ENCODE measurements around the gene MUL1.
A peak's percentile ranks its signal among the peaks of the same experiment; 100 is the strongest.
"Not testable (repeated sequence)": the region's sequence is repeated elsewhere in the genome, so short reads cannot be mapped to it uniquely, and the experiment has no call there.

The MUL1 gene, protein sequence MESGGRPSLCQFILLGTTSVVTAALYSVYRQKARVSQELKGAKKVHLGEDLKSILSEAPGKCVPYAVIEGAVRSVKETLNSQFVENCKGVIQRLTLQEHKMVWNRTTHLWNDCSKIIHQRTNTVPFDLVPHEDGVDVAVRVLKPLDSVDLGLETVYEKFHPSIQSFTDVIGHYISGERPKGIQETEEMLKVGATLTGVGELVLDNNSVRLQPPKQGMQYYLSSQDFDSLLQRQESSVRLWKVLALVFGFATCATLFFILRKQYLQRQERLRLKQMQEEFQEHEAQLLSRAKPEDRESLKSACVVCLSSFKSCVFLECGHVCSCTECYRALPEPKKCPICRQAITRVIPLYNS

DNA sequence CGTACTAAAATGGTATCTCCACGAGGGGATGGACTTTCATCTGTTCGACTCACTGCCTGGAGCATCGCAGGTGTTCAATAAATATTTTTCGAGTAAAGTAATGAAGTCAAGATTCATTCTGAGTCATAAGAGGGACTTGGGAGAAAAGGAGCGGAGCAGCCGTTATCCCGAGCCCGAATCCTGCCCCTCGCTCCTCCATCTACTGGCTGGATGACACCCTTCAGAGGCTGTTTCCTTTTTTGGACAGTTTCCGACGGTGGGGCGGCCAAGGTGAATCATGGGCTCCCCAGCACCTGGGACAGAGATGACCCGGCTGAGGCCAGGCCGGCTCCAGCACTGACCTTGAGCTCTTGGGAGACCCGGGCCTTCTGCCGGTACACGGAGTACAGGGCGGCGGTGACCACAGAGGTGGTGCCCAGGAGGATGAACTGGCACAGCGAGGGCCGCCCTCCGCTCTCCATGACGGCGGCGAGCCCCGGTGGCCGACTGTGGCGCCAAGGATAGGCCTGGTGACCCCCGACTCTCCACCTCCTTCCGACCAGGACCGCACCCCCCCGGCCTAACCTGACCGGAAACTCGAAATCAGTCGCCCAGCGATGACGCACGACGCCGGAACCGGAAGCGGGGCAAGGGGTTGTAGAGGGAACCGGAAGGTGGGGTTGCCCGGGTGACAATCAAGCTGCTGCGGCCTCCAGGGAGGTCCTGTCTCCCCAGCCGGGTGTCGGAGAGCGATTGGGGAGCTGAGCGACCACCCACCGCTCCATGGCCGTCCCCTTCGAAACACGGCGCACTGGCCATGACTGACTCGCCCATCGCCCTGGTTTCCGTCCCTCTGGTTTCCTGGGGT lies at the start of gene MUL1:
Gene MUL1, minus strand, starts transcription at position 588 of the 847 bp plus-strand sequence. Its CDS starts 127 bp downstream, at position 461.
- DNase-seq (ENCODE audit: low read depth) = peak; percentile 73

- DNase-seq (ENCODE audit: low read depth) = no peak
These were observed 47.8 kb upstream of the MUL1 start for GRCh38 chr1:20555758-20556120.

GRCh38 chr1:20555025-20555757 lies 47.2 kb upstream of the MUL1 start:
- no peak for DNase-seq (ENCODE audit: low read depth)

- DNase-seq (ENCODE audit: low read depth) = no peak
These were observed 44.9 kb upstream of the MUL1 start for GRCh38 chr1:20552728-20553445.

DNA sequence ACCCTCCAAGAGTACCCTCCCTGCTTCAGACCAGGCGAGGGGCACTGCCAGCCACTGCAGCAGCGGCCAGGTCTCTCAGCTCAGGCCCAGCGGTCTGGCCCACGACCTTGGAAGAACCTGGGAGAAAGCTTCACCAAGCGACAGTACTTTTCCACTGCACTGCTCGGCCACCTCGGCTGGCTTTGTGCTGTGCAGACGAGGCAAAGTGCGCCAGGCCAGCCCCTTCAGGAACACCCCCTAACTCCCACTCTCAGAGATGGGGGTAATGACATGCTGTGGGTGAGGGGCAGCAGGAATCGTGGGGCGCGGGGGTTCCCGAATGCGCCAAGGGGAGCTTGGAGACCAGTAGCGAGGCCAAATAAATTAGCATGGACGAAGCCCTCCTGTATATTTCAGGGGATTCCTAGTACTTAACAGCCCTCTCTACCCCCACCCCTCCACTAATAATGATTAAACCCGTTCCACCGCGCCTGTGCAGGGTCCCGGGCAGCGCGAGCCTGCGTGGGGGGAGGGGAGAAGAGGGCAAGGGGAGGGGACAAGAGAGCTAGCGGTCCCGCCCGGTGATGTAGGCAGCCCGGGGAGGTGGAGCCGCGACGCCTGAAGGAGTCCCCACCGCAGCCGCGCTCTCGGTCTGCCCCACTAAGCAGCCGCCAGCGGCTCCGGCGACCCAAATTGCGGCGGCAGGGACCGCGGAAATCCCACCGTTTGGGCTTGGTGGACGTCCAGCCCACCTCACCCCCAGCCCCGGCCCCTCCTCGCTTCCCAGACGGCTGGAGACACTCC lies 44.2 kb upstream of the MUL1 start, which contains the start of gene FAM43B:
Gene FAM43B, plus strand, starts transcription at position 629 of the 783 bp plus-strand sequence. CDS start 401 bp downstream, outside the sequence.
- DNase-seq (ENCODE audit: low read depth) = no peak

DNA sequence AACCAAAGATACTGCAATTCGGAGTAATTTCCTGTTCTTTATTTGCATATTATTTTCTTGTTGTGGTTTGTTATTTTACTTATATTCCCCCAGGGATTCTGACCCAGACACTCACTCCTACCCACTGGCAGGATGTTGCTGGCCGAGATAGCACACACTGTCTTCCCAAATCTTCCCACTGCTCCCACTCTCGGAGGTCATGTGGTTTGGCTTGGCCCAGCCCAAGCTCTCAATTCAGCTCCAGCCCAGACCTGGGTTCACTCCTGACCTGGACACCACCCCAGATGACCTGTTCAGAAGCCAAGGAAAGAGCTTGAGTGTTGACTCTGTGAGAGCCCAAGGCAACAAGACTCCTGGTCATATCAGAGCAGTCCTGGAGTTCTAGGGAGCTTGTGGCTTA lies 43.2 kb upstream of the MUL1 start:
- DNase-seq (ENCODE audit: low read depth) = no peak

GRCh38 chr1:20546637-20547036 lies 38.7 kb upstream of the MUL1 start:
- no peak for DNase-seq (ENCODE audit: low read depth)

- DNase-seq (ENCODE audit: low read depth) = no peak
These were observed 32.3 kb upstream of the MUL1 start for GRCh38 chr1:20540281-20540680.

DNA sequence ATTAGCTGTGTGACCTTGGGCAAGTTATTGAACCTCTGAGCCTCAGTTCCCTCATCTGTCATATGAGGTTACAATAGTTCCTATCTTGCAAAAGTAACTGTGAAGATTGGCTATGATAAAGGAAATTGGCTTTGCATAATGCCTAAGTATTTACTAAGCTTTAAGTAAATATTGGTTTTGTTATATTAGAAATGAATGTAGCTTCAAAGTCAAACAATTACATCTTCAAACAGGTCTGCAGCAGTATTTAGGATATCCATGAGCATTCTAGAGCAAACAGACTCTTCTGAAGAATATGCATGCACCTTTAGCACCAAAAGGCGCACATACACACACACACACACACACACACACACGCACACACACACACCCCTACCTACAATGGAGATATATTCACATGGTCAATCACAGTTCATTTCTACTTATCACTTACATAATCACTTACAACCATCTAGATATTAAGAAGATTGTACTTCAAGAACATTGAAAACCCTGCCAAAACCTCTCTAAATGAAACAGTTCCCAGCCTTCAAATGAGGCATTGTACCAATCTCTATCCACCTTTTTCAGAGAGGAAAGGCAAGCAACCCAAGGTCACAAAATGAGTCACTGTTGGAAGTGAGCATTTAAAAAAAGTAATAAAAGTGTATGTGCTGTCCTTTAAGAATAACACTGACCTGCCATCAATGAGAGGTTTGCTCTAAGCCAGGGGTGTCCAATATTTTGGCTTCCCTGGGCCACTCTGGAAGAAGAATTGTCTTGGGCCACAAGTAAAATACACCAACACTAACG lies 31.0 kb upstream of the MUL1 start:
- DNase-seq (ENCODE audit: low read depth) = no peak

DNA sequence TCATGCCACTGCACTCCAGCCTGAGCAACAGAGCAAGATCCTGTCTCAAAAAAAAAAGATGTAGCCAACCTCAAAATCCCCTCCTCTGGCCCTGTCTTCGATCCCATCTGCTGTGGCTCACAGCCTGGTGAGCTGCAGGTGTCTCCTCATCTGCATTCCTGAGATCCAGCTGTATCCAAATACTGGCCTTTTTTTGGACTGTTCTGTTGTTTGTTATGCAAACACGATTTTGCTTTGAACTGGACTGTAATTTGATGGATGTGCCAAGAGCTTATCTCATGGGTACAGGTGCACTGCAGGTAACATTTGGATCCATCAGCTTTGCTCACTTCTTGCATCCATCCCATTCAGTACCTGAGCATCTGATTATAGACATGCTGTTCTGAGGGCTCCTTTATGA lies 30.3 kb upstream of the MUL1 start:
- no peak for DNase-seq (ENCODE audit: low read depth)

- no peak for DNase-seq (ENCODE audit: low read depth)
These were observed 26.9 kb upstream of the MUL1 start for GRCh38 chr1:20534659-20535417.

GRCh38 chr1:20533635-20534034 lies 25.7 kb upstream of the MUL1 start:
- DNase-seq (ENCODE audit: low read depth) = no peak

- DNase-seq (ENCODE audit: low read depth) = no peak
These were observed 22.9 kb upstream of the MUL1 start for GRCh38 chr1:20530901-20531300.

- DNase-seq (ENCODE audit: low read depth) = no peak
These were observed 22.4 kb upstream of the MUL1 start for GRCh38 chr1:20530306-20530705.

- DNase-seq (ENCODE audit: low read depth) = no peak
These were observed 20.3 kb upstream of the MUL1 start for GRCh38 chr1:20528221-20528620.

DNA sequence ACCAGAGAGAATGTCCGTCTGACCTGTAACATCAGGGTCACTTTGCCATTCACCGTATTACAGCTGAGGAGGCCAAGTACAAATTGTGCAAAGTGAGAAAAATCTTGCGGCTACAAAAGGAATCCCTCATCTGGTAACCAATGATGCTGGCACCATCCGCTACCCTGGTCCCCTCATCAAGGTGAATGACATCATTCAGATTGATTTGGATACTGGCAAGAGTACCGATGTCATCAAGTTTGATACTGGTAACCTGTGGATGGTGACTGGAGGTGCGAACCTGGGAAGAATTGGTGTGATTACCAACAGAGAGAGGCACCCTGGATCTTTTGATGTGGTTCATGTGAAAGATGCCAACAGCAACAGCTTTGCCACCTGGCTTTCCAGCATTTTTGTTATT lies 18.3 kb upstream of the MUL1 start:
- DNase-seq (ENCODE audit: low read depth) = no peak

DNA sequence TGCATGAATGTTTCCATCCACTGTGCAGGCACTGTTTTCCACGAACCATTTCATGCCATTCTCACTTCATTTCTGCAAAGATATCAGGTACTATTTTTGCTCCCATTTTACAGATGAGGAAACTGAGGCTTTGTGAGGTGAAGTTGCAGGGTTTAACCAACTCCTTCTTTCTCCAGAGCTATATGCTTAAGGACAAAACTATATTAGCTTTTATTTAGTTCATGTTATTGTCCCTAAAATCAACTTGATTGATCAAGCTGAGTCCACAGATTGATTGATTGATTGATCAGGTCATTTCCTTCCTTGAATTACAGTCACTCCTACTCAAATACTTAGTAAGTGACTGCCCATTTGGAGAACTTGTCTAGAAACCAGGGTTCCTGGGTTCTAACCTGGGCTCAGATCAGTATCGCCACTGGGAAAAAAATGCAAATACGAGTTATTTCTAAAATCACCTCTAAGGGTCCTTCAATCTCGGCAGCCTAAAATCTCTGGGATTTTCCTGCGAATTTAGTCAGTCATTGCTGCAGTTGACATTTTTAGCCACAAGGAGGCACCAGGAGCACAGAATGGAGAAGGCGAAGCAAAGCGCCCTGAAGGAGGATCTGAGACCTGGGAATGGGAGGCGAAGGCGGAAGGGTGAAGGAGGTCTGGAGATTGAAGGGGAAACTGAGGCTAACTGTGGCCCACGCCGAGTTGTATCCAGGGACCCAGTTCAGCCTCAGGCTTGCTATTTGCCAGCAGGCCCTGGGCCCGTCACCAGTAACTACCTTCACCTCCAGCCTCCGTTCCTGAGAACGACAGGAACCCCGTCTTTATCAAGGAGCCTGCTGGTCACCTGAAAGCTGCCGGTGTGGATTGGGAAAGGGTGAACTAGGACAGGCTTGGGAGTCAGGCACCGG lies 14.3 kb upstream of the MUL1 start:
- DNase-seq (ENCODE audit: low read depth) = peak; percentile 64

DNA sequence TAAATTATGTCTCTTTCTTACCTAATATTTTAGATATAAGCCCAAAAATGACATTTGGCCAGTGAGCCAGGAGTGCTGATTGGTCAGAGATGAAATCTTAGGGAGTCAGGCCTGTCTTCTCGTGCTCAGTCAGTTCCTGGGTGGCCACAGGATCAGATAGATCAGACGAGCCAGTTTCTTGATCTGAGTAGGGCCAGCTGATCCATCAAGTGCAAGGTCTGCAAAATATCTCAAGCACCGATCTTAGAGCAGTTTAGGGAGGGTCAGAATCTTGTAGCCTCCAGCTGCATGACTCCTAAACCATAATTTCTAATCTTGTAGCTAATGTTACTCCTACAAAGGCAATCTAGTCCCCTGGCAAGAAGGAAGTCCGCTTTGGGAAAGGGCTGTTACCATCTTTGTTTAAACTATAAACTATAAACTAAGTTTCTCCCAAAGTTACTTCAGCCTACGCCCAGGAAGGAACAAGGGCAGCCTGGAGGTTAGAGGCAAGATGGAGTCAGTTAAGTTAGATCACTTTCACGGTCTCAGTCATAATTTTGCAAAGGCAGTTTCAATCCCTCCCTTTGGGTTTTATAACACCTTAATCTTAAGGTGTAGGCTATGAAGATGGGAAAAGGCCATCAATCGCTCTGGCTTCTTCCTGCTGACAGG lies 11.8 kb upstream of the MUL1 start:
- DNase-seq (ENCODE audit: low read depth) = not testable (repeated sequence)
